ENCODE data around the gene HPS6. TPM values are rescaled to one million over a fixed set of nuclear protein-coding genes. Genes with fewer than 3 reads are reported as not detected.

HPS6 gene
- total and polyA plus RNA-seq, 9 of the 15 experiments (the other 6 are each of a cell fraction or from before 2014, with no cell fraction given): 0.45 to 14.0 (median 4.5) TPM

DNA sequence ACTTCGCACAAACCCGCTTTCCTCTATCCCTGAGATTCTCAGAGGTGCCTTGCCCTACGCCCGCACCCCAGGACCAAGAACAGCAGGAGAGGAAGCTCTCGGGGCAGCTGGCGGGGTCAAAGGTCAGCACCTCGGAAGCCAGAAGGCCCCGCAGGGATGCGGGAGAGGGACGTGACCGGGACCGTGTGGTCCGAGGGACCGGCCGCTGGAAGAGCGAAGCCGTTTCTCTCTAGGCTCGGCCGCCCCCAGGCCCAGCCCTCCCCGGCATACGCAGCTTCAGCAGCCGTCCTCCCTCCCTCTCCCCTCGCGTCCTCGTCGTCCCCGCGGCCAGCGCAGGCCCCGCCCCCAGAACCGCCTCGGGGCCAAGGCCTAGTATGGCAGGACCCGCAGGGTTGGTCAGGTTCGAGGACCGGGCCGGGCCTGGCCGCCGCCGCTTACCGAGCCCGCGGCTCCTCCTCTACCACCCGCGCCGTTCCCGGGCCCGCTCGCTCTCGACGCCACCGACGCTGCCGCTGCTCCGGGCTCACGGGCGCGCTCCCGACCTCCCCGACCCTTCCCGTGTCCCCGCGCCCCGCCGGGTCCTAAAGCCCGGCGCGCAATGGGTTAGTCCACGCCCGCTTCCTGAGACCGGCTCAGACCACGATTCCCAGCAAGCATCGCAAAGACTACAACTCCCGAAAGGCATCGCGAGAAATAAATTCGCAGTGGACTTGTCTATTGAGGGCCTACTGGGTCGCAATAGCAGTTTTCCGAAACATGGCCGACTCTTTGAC, 9.3 kb upstream of the HPS6 start, which contains the start of gene ARMH3 (continued):
- TF ChIP-seq, protein P1, sequence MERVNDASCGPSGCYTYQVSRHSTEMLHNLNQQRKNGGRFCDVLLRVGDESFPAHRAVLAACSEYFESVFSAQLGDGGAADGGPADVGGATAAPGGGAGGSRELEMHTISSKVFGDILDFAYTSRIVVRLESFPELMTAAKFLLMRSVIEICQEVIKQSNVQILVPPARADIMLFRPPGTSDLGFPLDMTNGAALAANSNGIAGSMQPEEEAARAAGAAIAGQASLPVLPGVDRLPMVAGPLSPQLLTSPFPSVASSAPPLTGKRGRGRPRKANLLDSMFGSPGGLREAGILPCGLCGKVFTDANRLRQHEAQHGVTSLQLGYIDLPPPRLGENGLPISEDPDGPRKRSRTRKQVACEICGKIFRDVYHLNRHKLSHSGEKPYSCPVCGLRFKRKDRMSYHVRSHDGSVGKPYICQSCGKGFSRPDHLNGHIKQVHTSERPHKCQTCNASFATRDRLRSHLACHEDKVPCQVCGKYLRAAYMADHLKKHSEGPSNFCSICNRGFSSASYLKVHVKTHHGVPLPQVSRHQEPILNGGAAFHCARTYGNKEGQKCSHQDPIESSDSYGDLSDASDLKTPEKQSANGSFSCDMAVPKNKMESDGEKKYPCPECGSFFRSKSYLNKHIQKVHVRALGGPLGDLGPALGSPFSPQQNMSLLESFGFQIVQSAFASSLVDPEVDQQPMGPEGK (CRISPR knock-in tag; IDR thresholded peaks at IDR 0.05; ENCODE audit: borderline replicate concordance): no peak
- peak; percentile 73 for TF ChIP-seq EGR1 (conservative IDR thresholded peaks at IDR 0.05)
- no peak for TF ChIP-seq BCL6 (CRISPR knock-in tag; IDR thresholded peaks at IDR 0.05)
- no peak for TF ChIP-seq TEAD4 (IDR thresholded peaks at IDR 0.05; ENCODE audit: low read length)
- 0 out of 2 replicates have a peak, but pooled peaks have one; percentile 52 for TF ChIP-seq TEAD4 (CRISPR knock-in tag; IDR thresholded peaks at IDR 0.05; ENCODE audit: borderline replicate concordance)
- peak; percentile 58; the same call in 1 of the 2 replicates for TF ChIP-seq GMEB1 (CRISPR knock-in tag; IDR thresholded peaks at IDR 0.05)
- no peak for TF ChIP-seq IRF9 (tag; IDR thresholded peaks at IDR 0.05)
- TF ChIP-seq SMARCB1 (IDR thresholded peaks at IDR 0.05; ENCODE audit: insufficient read length, low read depth): no peak
- TF ChIP-seq, protein P2, sequence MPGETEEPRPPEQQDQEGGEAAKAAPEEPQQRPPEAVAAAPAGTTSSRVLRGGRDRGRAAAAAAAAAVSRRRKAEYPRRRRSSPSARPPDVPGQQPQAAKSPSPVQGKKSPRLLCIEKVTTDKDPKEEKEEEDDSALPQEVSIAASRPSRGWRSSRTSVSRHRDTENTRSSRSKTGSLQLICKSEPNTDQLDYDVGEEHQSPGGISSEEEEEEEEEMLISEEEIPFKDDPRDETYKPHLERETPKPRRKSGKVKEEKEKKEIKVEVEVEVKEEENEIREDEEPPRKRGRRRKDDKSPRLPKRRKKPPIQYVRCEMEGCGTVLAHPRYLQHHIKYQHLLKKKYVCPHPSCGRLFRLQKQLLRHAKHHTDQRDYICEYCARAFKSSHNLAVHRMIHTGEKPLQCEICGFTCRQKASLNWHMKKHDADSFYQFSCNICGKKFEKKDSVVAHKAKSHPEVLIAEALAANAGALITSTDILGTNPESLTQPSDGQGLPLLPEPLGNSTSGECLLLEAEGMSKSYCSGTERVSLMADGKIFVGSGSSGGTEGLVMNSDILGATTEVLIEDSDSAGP (CRISPR knock-in tag; IDR thresholded peaks at IDR 0.05): no peak
- TF ChIP-seq, protein P3, sequence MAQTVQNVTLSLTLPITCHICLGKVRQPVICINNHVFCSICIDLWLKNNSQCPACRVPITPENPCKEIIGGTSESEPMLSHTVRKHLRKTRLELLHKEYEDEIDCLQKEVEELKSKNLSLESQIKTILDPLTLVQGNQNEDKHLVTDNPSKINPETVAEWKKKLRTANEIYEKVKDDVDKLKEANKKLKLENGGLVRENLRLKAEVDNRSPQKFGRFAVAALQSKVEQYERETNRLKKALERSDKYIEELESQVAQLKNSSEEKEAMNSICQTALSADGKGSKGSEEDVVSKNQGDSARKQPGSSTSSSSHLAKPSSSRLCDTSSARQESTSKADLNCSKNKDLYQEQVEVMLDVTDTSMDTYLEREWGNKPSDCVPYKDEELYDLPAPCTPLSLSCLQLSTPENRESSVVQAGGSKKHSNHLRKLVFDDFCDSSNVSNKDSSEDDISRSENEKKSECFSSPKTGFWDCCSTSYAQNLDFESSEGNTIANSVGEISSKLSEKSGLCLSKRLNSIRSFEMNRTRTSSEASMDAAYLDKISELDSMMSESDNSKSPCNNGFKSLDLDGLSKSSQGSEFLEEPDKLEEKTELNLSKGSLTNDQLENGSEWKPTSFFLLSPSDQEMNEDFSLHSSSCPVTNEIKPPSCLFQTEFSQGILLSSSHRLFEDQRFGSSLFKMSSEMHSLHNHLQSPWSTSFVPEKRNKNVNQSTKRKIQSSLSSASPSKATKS (CRISPR knock-in tag; IDR thresholded peaks at IDR 0.05): no peak
- TF ChIP-seq, protein P4, sequence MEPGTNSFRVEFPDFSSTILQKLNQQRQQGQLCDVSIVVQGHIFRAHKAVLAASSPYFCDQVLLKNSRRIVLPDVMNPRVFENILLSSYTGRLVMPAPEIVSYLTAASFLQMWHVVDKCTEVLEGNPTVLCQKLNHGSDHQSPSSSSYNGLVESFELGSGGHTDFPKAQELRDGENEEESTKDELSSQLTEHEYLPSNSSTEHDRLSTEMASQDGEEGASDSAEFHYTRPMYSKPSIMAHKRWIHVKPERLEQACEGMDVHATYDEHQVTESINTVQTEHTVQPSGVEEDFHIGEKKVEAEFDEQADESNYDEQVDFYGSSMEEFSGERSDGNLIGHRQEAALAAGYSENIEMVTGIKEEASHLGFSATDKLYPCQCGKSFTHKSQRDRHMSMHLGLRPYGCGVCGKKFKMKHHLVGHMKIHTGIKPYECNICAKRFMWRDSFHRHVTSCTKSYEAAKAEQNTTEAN (CRISPR knock-in tag; IDR thresholded peaks at IDR 0.05): peak; percentile 73; the same call in 1 of the 2 replicates
- TF ChIP-seq HDAC6 (IDR thresholded peaks at IDR 0.05; ENCODE audit: low read depth, low read length): no peak

Measured in K562 (cell line).